Right renal pelvis (tissue), 4 donors: Measurements from ENCODE around the gene PRPS1L1. TPM values are rescaled to one million over a fixed set of nuclear protein-coding genes. Genes with fewer than 3 reads are reported as not detected.

ENCODE experiments used
- polyA plus RNA-seq, 4 donors: library from polyadenylated mRNA; unstranded; fragments of 120-200 nt; gene quantifications; one replicate each; pipeline ENCODE4 v1.2.1, GENCODE V29; 2013; ENCODE audit not compliant: insufficient read length in 4 of 4

PRPS1L1 gene
- polyA plus RNA-seq, 4 donors = 0.06 TPM; not detected in 3

Other genes starting within 250 kb of the PRPS1L1 start
- 10 to 100 TPM; 40.2 to 50.8 (median 46.5) TPM for gene SNX13, start 87.4 kb downstream of the PRPS1L1 start, polyA plus RNA-seq